Activated CD8-positive, alpha-beta memory T cell treated with anti-CD3 and anti-CD28 coated beads for 36 hours (primary cell): ENCODE measurements around the gene MRPL49. TPM values are rescaled to one million over a fixed set of nuclear protein-coding genes. Genes with fewer than 3 reads are reported as not detected.
"Not testable (repeated sequence)": the region's sequence is repeated elsewhere in the genome, so short reads cannot be mapped to it uniquely, and the experiment has no call there.

Experiments used
- CTCF ChIA-PET: fragments of 350-600 bp; sonication (Branson Sonifier 250); formaldehyde crosslinking; loops from one replicate; lab custom pipeline; 2021; ENCODE audit warnings: antibody characterized with exemption; lab: Charles Lee
- POLR2A ChIA-PET: fragments of 350-600 bp; sonication (Branson Sonifier 250); formaldehyde crosslinking; loops from one replicate; lab custom pipeline; 2021; ENCODE audit warnings: antibody characterized with exemption; lab: Charles Lee
- total RNA-seq, 2 experiments: library from RNA; stranded (reverse); gene quantifications; one replicate each; pipeline ENCODE4 v1.2.3, GENCODE V29; 2021

Gene MRPL49
- total RNA-seq, 2 experiments from 2014 or later = 108 TPM

DNA sequence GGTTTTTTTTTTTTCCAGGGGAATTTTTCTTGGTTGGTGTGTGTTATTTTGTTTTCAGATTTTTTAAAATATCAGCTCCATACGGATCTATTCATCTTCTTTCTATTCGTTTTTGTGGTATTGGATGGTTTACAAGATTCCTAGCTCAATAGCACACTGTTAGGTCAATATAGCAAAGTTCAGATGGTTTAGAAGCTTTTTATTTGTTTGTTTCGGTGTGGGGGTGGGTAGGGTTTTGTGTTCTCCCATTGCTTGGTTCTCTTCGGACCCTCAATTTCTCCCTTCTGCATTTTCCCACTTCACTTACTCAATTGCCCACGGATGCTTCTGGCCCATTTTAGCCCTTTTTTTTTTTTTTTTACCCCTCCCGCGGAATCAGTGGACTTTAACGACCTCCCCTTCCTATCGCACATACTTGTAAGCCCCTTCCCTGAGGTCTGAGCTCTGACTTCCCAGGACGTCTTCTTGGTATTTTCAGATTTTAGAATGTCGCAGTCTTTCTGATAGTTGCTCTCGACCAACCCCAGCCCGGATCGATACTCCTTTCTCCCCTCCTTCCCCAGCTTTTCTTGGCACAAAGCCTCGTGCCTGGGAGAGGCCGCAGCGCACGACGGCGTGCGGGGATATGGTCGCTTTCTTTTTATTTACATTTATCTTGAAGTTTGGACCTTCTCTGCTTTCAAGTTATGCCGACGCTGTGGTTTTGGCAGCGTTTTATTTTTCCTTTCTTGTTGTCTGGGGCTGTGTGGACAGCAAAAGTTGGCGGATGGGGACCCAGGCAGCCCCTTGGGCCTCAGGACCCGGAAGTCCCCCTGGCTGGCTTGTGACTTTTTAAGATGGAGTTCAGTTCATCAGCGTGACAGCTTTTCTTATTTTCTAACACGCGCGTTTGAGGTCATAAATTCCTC lies 43.5 kb downstream of the MRPL49 start:
- ChIA-PET CTCF (interaction anchor here (0.7 kb wide), 2 partner anchors 107 to 1650 kb away, joined by 3 to 4 read pairs; partner anchors contain the start of gene NAALADL1), POLR2A (no interaction called here)

DNA sequence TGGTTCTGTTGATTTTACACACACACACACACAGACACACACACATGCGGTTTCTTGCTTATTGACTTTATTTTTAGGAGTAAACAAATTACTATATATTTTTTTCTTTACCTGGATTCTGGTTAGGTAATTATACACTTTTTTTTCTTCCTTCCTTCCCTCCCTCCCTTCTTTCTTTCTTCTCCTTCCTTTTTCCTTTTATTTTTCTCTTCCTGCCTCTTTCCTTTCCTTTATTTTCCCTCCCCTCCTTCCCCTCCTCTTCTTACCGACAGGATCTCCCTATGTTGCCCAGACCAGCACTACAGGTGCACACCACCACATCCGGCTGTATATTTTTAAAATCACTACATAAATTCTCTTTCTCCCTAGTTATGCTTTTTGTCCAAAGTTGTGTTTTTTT lies 44.8 kb downstream of the MRPL49 start:
- POLR2A ChIA-PET = no interaction called here
- CTCF ChIA-PET = no interaction called here

GRCh38 chr11:65167656-65168055 lies 45.5 kb downstream of the MRPL49 start:
- CTCF ChIA-PET = no interaction called here
- POLR2A ChIA-PET = no interaction called here

DNA sequence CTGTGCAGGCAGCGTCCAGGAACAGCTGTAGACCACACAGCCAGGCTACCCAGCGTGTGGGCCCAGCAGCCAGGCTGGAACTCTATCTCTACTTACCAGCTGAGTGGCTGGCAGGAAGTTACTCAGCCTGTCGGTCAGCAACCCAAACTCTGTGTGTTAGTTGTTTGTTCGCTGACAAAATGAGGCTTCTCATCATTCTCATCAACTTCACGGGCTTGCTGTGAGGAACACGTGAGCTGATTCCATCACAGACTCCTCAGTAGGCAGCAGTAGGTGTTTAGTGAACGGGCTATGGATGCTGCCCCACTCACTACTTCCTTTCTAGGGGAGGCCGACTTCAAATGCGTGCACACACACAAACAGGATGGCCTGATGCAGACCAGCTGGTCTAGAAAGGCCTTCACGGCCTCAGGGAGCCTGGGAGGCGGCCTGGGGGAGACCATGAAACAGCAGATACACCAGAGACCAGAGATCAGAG lies 47.1 kb downstream of the MRPL49 start:
- ChIA-PET POLR2A (no interaction called here), CTCF (interaction anchor here (0.7 kb wide), 1 partner anchor 83 kb away, joined by 4 read pairs; no protein-coding TSS in a partner anchor)

GRCh38 chr11:65170058-65170534 lies 48.0 kb downstream of the MRPL49 start, which contains the start of gene SPDYC:
SPDYC (plus strand) TSS chr11:65170233; CDS start chr11:65171358, 1,125 bp downstream.
- ChIA-PET CTCF (no interaction called here), POLR2A (no interaction called here)

GRCh38 chr11:65172600-65172999 lies 50.5 kb downstream of the MRPL49 start:
- POLR2A ChIA-PET = no interaction called here
- CTCF ChIA-PET = interaction anchor here (0.7 kb wide), 1 partner anchor 50 kb away, joined by 3 read pairs; no protein-coding TSS in a partner anchor

- POLR2A ChIA-PET = not testable (repeated sequence)
- CTCF ChIA-PET = interaction anchor here (0.7 to 1.3 kb wide), 2 partner anchors 53 to 155 kb away, joined by 3 to 5 read pairs; partner anchors contain the start of genes FAU and MRPL49
Measured at GRCh38 chr11:65174571-65175010, 52.5 kb downstream of the MRPL49 start.

Other genes with a start within 250 kb of the MRPL49 start
- gene EHD1, start 243.7 kb upstream of the MRPL49 start, total RNA-seq = 10 to 100 TPM; 82.2 to 85.8 TPM
- gene ATG2A, start 205.1 kb upstream of the MRPL49 start, total RNA-seq = 10 to 100 TPM; 21.7 to 22.6 TPM
- gene PPP2R5B, start 197.6 kb upstream of the MRPL49 start, total RNA-seq = 10 to 100 TPM; 11.3 to 11.5 TPM
- not detected for gene GPHA2, start 186.4 kb upstream of the MRPL49 start, total RNA-seq
- gene MAJIN, start 150.2 kb upstream of the MRPL49 start, total RNA-seq = not detected
- not detected for gene BATF2, start 125.3 kb upstream of the MRPL49 start, total RNA-seq
- gene ARL2, start 108.2 kb upstream of the MRPL49 start, total RNA-seq = 100 to 1,000 TPM; 134 to 138 TPM
- gene SNX15, start 94.9 kb upstream of the MRPL49 start, total RNA-seq = 10 to 100 TPM; 13.7 to 15.2 TPM
- 10 to 100 TPM; 18.3 to 20.5 TPM for gene SAC3D1, start 81.1 kb upstream of the MRPL49 start, total RNA-seq
- gene NAALADL1, start 63.8 kb upstream of the MRPL49 start, total RNA-seq = 10 to 100 TPM; 10.3 to 11.2 TPM
- gene CDCA5, start 38.3 kb upstream of the MRPL49 start, total RNA-seq = 100 to 1,000 TPM; 108 TPM
- 10 to 100 TPM; 27.5 to 30.2 TPM for gene ZFPL1, start 38.1 kb upstream of the MRPL49 start, total RNA-seq
- gene VPS51, start 26.1 kb upstream of the MRPL49 start, total RNA-seq = 100 to 1,000 TPM in 1 of 2 experiments, 10 to 100 TPM in 1; 99.2 to 104 TPM
- 10 to 100 TPM; 18.0 to 18.2 TPM for gene TM7SF2, start 10.4 kb upstream of the MRPL49 start, total RNA-seq
- gene ZNHIT2, start 4.6 kb upstream of the MRPL49 start, total RNA-seq = 10 to 100 TPM; 16.5 to 18.2 TPM
- 1,000 to 10,000 TPM; 1,009 to 1,011 TPM for gene FAU, start 187 bp upstream of the MRPL49 start, total RNA-seq
- 10 to 100 TPM; 33.8 to 36.6 TPM for gene SYVN1, start 12.2 kb downstream of the MRPL49 start, total RNA-seq
- gene SPDYC, start 47.9 kb downstream of the MRPL49 start, total RNA-seq = not detected
- gene CAPN1, start 59.6 kb downstream of the MRPL49 start, total RNA-seq = 10 to 100 TPM; 75.6 to 79.1 TPM
- 10 to 100 TPM; 73.8 to 80.7 TPM for gene POLA2, start 139.6 kb downstream of the MRPL49 start, total RNA-seq
- under 1 TPM; 0.78 to 0.82 TPM for gene CDC42EP2, start 192.5 kb downstream of the MRPL49 start, total RNA-seq
- 10 to 100 TPM; 52.3 to 60.1 TPM for gene DPF2, start 211.5 kb downstream of the MRPL49 start, total RNA-seq
- under 1 TPM; 0.65 TPM for gene TIGD3, start 232.4 kb downstream of the MRPL49 start, total RNA-seq